Raji (cell line): Measurements from ENCODE around the gene SLC23A1.

Source experiments
- POLR2A ChIP-seq: IDR thresholded peaks from 2 replicates; pipeline ENCODE4 v1.6.1; 2011; ENCODE audit warnings: low read depth, low read length, control low read depth; ENCODE audit not compliant: insufficient read depth

SLC23A1 gene

GRCh38 chr5:139371482-139372435 lies 11.3 kb downstream of the SLC23A1 start:
- TF ChIP-seq POLR2A = no peak

DNA sequence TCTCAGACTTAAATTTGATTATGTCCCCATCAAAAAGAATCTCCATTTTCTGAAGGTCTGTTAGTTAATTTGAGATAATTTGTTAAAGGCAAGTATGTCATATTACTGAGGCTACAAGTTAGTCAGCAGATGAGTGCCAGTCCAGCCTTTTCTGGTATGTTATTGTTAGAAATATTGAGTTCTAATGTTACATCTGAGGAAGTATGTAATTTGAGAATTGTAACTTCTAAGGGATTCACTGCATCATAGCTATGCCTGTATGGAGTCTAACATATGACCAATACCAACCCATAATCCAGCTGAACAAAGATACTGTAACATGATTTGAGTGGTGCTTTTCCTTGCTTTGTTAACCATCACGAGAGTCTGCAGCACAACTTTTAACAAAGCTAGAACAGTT lies 13.9 kb downstream of the SLC23A1 start:
- no peak for TF ChIP-seq POLR2A

GRCh38 chr5:139368613-139369012 lies 14.5 kb downstream of the SLC23A1 start:
- TF ChIP-seq POLR2A = no peak

GRCh38 chr5:139364466-139364865 lies 18.6 kb downstream of the SLC23A1 start:
- no peak for TF ChIP-seq POLR2A

DNA sequence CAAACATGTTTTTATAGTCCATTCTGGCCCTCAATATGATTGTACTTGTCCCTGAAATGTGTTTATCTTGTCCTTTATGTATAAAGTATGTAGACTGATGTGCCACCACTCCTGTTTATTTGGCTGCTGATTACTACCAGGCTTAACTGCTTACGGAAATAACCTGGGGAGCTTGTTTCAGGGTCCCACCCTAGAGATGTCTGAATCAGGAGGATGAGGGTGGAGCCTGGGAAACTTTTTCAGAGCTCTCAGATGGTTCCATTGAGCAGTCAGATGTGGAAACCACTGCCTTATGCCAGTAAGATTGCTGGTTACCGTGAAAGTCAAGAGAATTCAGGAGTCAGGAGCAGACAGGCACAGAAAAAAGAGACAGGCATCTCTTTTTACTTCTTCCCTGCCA lies 19.2 kb downstream of the SLC23A1 start:
- no peak for TF ChIP-seq POLR2A

GRCh38 chr5:139361835-139362429 lies 21.2 kb downstream of the SLC23A1 start:
- TF ChIP-seq POLR2A = no peak

- no peak for TF ChIP-seq POLR2A
Measured at GRCh38 chr5:139360384-139360783, 22.7 kb downstream of the SLC23A1 start.

- no peak for TF ChIP-seq POLR2A
Measured at GRCh38 chr5:139358064-139358463, 25.0 kb downstream of the SLC23A1 start.

DNA sequence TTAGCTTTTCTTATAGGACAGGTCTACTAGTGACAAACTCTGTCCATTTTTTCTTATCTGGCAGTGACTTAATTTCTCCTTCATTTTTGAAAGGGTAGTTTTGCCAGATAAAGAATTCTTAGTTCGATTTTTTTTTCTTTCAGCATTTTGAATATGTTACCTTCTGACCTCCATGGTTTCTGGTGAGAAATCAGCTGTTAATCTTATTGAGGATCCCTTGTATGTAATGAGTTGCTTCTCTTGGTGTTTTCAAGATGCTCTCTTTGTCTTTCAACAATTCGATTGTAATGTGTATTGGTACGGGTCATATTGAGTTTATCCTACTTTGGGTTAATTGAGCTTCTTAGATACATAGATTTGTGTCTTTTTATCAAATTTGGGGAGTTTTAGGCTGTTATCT lies 28.9 kb downstream of the SLC23A1 start:
- no peak for TF ChIP-seq POLR2A

DNA sequence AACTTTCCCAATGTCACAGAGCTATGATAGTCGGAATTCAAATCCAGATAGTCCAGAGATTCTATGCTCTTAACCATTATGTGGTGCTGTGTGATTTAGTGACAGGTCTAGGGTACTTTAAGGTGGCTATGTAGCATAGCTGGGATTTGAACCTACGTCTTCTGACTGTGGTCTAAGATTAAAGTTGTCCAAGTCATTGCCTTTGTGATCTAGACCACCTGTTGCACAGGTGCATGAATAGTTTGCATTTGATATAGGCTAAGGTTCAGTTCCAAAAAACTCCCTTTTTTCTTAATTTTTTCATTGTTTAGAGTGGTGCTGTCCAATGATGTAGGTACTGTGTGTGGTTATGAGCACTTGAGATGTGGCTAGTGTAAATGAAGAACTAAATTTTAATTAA lies 38.9 kb downstream of the SLC23A1 start:
- TF ChIP-seq POLR2A = no peak

- no peak for TF ChIP-seq POLR2A
Measured at GRCh38 chr5:139343476-139343875, 39.6 kb downstream of the SLC23A1 start.

DNA sequence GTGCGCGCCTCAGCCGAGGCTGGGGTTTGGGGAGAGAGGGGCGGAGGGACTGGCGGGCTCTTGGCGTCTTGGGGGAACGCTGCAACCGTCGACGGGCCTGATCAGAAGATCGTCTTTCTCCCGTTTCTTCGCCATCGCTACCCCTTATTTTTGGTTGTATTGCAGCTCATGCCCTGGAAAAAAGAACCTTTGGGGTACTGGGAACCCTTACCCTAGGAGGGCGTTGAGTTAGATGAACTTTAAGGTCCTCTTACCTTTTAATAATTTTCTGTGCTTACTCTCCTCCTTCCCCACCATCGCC lies 40.7 kb downstream of the SLC23A1 start:
- TF ChIP-seq POLR2A = no peak

DNA sequence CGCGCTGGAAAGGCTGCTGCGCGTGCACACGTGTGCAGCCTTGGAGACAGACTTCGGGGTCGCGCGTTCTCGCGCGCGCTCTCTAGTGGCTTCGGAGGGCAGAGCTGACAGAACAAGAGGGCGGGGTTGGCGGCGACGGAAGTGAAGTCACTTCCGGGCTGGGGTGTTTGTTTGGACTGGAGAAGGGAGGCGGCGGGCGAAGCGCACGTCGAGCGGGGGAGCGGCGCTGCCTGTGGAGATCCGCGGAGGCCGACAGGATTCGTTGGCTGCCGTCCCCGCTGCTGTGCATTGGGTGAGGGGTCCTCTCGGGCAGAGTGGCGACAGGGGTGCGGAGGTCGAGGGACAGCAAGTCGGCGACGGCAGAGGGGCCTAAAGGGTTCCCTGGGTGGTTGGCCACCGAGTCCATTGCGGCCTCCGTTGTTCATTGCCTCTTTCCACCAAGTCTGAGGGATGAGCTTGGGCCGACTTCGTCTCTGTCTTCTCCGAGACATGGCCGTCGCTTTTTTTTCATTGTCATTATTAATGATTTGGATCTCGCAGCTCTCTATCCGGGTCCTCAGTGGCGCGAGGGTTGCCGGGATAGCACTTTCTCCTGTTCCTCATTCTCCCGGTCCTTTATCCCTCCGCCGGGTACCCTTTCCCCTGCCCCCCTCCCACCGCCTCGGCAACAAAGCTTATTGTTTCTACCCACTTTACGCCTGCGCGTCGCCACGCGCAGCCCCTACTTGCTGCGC lies 41.2 kb downstream of the SLC23A1 start, which contains the start of gene PAIP2:
TSS of gene PAIP2 (plus strand) at position 166 of the 734 bp plus-strand sequence. CDS start 21,931 bp downstream, outside the sequence.
- TF ChIP-seq POLR2A = peak; percentile 93

DNA sequence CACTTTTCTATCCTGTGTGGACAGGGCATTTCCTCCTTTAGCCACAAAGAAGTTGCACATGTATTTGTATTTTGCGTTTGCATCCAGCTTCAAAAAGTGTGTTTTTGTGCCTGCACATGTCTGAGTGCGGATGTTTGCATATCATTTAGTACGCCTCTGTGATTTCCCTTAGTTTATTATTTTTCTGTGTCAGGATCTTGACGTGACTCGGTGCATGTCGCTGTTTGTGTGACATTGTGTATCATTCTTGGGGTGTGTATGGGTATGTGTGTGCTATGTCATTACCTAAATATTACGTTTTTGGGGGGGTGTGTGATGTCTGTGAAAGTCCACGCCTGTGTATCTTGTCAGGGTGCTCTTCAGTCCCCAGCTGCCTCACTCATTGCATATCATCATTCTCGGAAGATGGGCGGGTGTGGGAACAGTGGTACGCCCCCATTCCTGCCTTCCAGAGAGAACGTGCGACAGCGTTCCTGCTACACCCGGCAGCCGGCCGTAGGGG lies 41.9 kb downstream of the SLC23A1 start:
- TF ChIP-seq POLR2A = no peak

DNA sequence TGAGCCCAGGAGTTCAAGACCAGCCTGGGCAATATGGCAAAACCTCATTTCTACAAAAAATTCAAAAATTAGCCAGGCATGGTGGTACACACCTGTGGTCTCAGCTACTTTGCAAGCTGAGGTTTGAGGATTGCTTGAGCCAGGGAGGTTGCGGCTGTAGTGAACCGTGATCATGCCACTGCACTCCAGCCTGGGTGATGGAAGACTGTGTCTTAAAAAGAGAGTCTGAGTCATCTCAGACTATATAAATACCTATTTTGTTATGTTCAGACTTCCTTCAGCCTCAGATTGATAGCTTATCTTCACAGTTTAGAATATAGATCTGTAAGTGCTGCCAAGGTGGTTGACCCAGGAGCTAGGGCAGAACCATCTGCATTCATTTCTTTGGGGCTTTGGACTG lies 43.0 kb downstream of the SLC23A1 start:
- no peak for TF ChIP-seq POLR2A
